A549 (cell line): ENCODE results near the gene SLC11A2. TPM values are rescaled to one million over a fixed set of nuclear protein-coding genes. Genes with fewer than 3 reads are reported as not detected.

Experiments
- ATAC-seq, 2 experiments: fragments of 200-7000 bp in 1 of 2; fragments of >200 bp in 1 of 2; cut with Nextera tagmentation in 1 of 2; cut with Tn5 transposase in 1 of 2; 3 replicates each; pipeline versions ENCODE4 v1.8.0 to v1.9.1; 2018 to 2020; ENCODE audit warnings: mild to moderate bottlenecking in 1 of 2, moderate library complexity in 1 of 2
- CTCF ChIA-PET: fragments of 300-600 bp; sonication (Branson Sonifier 250); formaldehyde crosslinking; extraction: SDS; loops from one replicate; lab custom pipeline; 2021; ENCODE audit warnings: antibody characterized with exemption, inconsistent platforms; lab: Yijun Ruan, JAX
- POLR2A ChIA-PET: fragments of 350-600 bp; formaldehyde crosslinking; extraction: SDS; loops from one replicate; lab custom pipeline; 2021; ENCODE audit warnings: antibody characterized with exemption, inconsistent platforms; lab: Yijun Ruan, JAX
- DNase-seq, 2 experiments: peaks; one replicate each; pipeline versions ENCODE4 v3.0.0 to v3.0.0-alpha.2; 2011 to 2016; ENCODE audit warnings: low read depth in 1 of 2, low spot score in 1 of 2
- FAIRE-seq: peaks from 2 replicates; lab custom pipeline; 2011; peaks lifted over from hg19 to GRCh38; lab: Jason Lieb, UNC
- H3K27ac ChIP-seq, 2 experiments: fragments of >200 bp; sonication (Bioruptor Twin); formaldehyde crosslinking; 3 replicates each; pipeline ENCODE4 v1.5.1; 2016 to 2017
- H3K4me1 ChIP-seq: fragments of >200 bp; sonication (Bioruptor Twin); formaldehyde crosslinking; 3 replicates; pipeline ENCODE4 v1.6.1; 2016
- H3K4me2 ChIP-seq: fragments of >200 bp; sonication (Bioruptor Twin); formaldehyde crosslinking; 3 replicates; pipeline ENCODE4 v1.6.1; 2016
- H3K4me3 ChIP-seq: fragments of >200 bp; sonication (Bioruptor Twin); formaldehyde crosslinking; 3 replicates; pipeline ENCODE4 v1.5.1; 2016
- H3K9me3 ChIP-seq: fragments of >200 bp; sonication (Bioruptor Twin); formaldehyde crosslinking; 3 replicates; pipeline ENCODE4 v1.6.1; 2016
- BCL3 ChIP-seq: fragments of >200 bp; sonication (Bioruptor Twin); formaldehyde crosslinking; IDR thresholded peaks from 3 replicates; pipeline ENCODE4 v1.6.1; 2016
- CBX2 ChIP-seq: fragments of 200-600 bp; sonication (generic); IDR thresholded peaks from 2 replicates; pipeline ENCODE4 v1.6.1; 2016; ENCODE audit warnings: low read depth, mild to moderate bottlenecking, borderline replicate concordance
- CBX8 ChIP-seq: fragments of 200-600 bp; sonication (generic); IDR thresholded peaks from 2 replicates; pipeline ENCODE4 v1.6.1; 2016
- ELK1 ChIP-seq: fragments of 150-350 bp; IDR thresholded peaks from 2 replicates; pipeline ENCODE4 v1.6.1; 2014; ENCODE audit warnings: low read depth, mild to moderate bottlenecking, low read length
- FOSB ChIP-seq: fragments of 250-450 bp; sonication (Bioruptor Pico); IDR thresholded peaks from 2 replicates; pipeline ENCODE4 v1.5.0; 2020; ENCODE audit warnings: mild to moderate bottlenecking, moderate library complexity
- FOSL2 ChIP-seq, 2 experiments: fragments of 450-650 bp in 1 of 2; fragments of >200 bp in 1 of 2; sonication (Bioruptor Twin) in 1 of 2; formaldehyde crosslinking; IDR thresholded peaks; 2 replicates each; pipeline versions ENCODE4 v1.5.0 to v1.6.1; 2016 to 2020; ENCODE audit warnings: mild to moderate bottlenecking in 1 of 2, moderate library complexity in 1 of 2
- HDAC2 ChIP-seq: fragments of 200-600 bp; sonication (generic); IDR thresholded peaks from 2 replicates; pipeline ENCODE4 v1.6.1; 2016
- HES2 ChIP-seq: fragments of >200 bp; sonication (Bioruptor Twin); formaldehyde crosslinking; IDR thresholded peaks from 2 replicates; pipeline ENCODE4 v1.6.1; 2016
- HMGXB4 ChIP-seq: fragments of 250-450 bp; sonication (Bioruptor Pico); IDR thresholded peaks from 2 replicates; pipeline ENCODE4 v1.5.0; 2021; ENCODE audit warnings: mild to moderate bottlenecking, moderate library complexity, borderline replicate concordance
- JUNB ChIP-seq: fragments of >200 bp; sonication (Bioruptor Twin); formaldehyde crosslinking; IDR thresholded peaks from 2 replicates; pipeline ENCODE4 v1.6.1; 2016
- KDM1A ChIP-seq: fragments of 200-600 bp; sonication (generic); IDR thresholded peaks from 2 replicates; pipeline ENCODE4 v1.6.1; 2016; ENCODE audit warnings: low read depth, mild to moderate bottlenecking
- NPAS2 ChIP-seq: fragments of 250-450 bp; sonication (Bioruptor Pico); IDR thresholded peaks from 2 replicates; pipeline ENCODE4 v1.8.0; 2022; ENCODE audit warnings: mild to moderate bottlenecking, moderate library complexity, borderline replicate concordance
- POLR2A ChIP-seq: IDR thresholded peaks from 2 replicates; pipeline ENCODE4 v1.6.1; 2012; ENCODE audit warnings: mild to moderate bottlenecking, low read length
- POLR2AphosphoS2 ChIP-seq: conservative IDR thresholded peaks from 2 replicates; pipeline ENCODE4 v1.6.1; 2012; ENCODE audit warnings: low read length, improper control_type of control experiment, inconsistent platforms
- RCOR1 ChIP-seq: fragments of 150-350 bp; IDR thresholded peaks from 2 replicates; pipeline ENCODE4 v1.6.1; 2014; ENCODE audit warnings: antibody characterized with exemption, low read length, low read depth
- RFX5 ChIP-seq: fragments of 450-650 bp; IDR thresholded peaks from 2 replicates; pipeline ENCODE4 v1.7.1; 2014; ENCODE audit warnings: antibody characterized with exemption, mild to moderate bottlenecking, moderate library complexity
- RNF2 ChIP-seq: fragments of 200-600 bp; sonication (generic); IDR thresholded peaks from 2 replicates; pipeline ENCODE4 v1.6.1; 2016; ENCODE audit warnings: low read depth, mild to moderate bottlenecking, antibody characterized with exemption, moderate library complexity, borderline replicate concordance
- SMC3 ChIP-seq: fragments of >200 bp; sonication (Bioruptor Twin); formaldehyde crosslinking; IDR thresholded peaks from 3 replicates; pipeline ENCODE4 v1.6.1; 2018; ENCODE audit warnings: inconsistent platforms
- USF2 ChIP-seq: fragments of 450-650 bp; IDR thresholded peaks from 2 replicates; pipeline ENCODE4 v1.6.1; 2014; ENCODE audit warnings: antibody characterized with exemption
- ZC3H11A ChIP-seq: fragments of 450-650 bp; IDR thresholded peaks from 2 replicates; pipeline ENCODE4 v1.6.1; 2014; ENCODE audit warnings: antibody characterized with exemption, mild to moderate bottlenecking
- ZNF302 ChIP-seq: fragments of 250-450 bp; sonication (Bioruptor Pico); IDR thresholded peaks from 2 replicates; pipeline ENCODE4 v1.9.0; 2021; ENCODE audit warnings: inconsistent platforms, mild to moderate bottlenecking, moderate library complexity
- WGBS: methylation state at CpG from one replicate; pipeline ENCODE4 v1.1.6; 2017; ENCODE audit errors: missing lambda C conversion rate; 5-methylcytosine and 5-hydroxymethylcytosine counted together
- polyA plus RNA-seq, 4 experiments: library from polyadenylated mRNA; depleted of rRNA in 3 of 4; stranded (reverse); fragments of >200 nt; fragmentation: RNase III in 1 of 4; extraction: RNeasy Plus Mini Kit Qiagen cat#74134 plus additional on column Dnase treatment in 1 of 4; gene quantifications; 2 replicates in 3 of 4; 3 replicates in 1 of 4; pipeline ENCODE4 v1.2.3, GENCODE V29; 2011 to 2017
- TF ChIP-seq, protein P1 (sequence below): IDR thresholded peaks from 2 replicates; pipeline ENCODE4 v1.6.1; 2012
- TF ChIP-seq, protein P2 (sequence below): fragments of 200-600 bp; sonication (generic); IDR thresholded peaks from 2 replicates; pipeline ENCODE4 v1.6.1; 2016; ENCODE audit warnings: antibody characterized with exemption, mild to moderate bottlenecking, moderate library complexity

Gene SLC11A2
- polyA plus RNA-seq, 2 of the 4 experiments (the other 2 are of a cell fraction), result 30.8 to 80.7 TPM

DNA sequence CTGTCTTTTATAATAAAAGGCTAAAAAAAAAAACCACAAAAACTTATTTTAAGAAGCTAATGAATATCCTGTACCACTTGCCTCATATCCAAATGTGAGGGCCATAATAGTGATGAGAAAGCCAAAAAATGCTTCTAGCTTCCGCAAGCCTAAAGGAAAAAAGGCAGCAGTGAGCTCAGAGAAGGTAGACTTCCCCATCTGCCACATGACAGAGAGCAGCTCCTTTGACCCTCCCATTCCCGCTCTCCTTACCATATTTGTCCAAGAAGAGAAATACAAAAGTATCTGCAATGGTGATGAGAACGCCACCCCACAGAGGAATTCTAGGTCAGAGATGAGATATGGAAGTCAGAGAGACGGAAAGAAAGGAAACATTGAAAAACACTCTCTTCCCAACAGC, 27.1 kb downstream of the SLC11A2 start (continued):
- TF ChIP-seq HES2 (no peak), JUNB (no peak), SMC3 (no peak)

DNA sequence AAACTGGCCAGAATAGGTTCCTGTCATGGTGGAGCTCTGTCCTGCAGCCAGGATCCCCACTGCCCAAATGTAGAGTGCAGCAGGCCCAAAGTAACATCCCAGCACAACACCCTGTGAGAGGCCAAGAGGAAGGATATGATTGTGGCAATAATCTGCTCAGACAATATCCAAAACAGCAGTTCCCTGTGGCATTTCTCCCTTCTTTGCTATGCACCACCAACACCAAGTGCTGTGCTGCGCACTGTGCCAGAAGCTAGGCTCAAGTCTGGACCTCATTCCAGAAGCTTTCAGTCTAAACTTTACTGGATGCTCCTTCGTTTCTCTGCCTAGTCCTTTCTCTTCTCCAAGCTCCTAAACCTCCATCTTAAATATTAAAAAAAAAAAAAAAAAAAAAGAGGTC, 33.4 kb downstream of the SLC11A2 start:
- CTCF ChIA-PET, result interaction anchor here (0.6 to 1.0 kb wide), 2 partner anchors 50 to 145 kb away, joined by 3 to 4 read pairs; no protein-coding TSS in a partner anchor

DNA sequence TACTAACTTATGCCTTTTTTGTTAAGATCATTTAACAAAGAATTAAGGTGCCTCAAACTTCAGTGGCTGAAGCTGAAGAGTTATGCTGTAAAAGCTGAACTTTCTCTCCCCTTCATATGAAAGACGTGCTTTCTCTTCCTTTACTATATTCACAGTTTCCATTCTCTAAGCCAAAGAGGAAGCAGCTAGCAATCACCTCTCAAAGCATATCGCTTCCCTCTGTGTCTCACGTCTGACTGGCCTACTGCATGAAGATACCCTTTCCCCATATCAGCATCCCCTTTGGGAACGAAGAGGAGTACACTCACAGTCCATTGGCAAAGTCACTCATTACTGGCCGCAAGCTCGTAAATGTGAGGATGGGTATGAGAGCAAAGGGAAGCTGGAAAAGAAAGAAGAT, 34.9 kb downstream of the SLC11A2 start:
- WGBS, result 94% methylated on average over 6 of the region's 6 CpGs
- ATAC-seq (no peak), DNase-seq (no peak), FAIRE-seq (no peak)
- Histone ChIP-seq H3K4me3 (no peak overlapping the region), H3K27ac (no peak overlapping the region), H3K9me3 (no peaks in the 10 kb centered on the region), H3K4me2 (no peak overlapping the region), H3K4me1 (no peaks in the 10 kb centered on the region)
- ChIA-PET CTCF (interaction anchor here (1.3 kb wide), 1 partner anchor 12 kb away, joined by 5 read pairs; no protein-coding TSS in a partner anchor), POLR2A (no interaction called here)
- TF ChIP-seq FOSB (CRISPR knock-in tag) (no peak), RNF2 (no peak), NPAS2 (CRISPR knock-in tag) (no peak), POLR2A (no peak), POLR2AphosphoS2 (no peak), CBX8 (no peak), ELK1 (no peak), RFX5 (no peak), FOSL2 (IDR thresholded peaks at IDR 0.05) (no peak), FOSL2 (CRISPR knock-in tag; IDR thresholded peaks at IDR 0.05) (no peak)
- TF ChIP-seq, protein P1, sequence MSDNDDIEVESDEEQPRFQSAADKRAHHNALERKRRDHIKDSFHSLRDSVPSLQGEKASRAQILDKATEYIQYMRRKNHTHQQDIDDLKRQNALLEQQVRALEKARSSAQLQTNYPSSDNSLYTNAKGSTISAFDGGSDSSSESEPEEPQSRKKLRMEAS, result no peak
- TF ChIP-seq, protein P2, sequence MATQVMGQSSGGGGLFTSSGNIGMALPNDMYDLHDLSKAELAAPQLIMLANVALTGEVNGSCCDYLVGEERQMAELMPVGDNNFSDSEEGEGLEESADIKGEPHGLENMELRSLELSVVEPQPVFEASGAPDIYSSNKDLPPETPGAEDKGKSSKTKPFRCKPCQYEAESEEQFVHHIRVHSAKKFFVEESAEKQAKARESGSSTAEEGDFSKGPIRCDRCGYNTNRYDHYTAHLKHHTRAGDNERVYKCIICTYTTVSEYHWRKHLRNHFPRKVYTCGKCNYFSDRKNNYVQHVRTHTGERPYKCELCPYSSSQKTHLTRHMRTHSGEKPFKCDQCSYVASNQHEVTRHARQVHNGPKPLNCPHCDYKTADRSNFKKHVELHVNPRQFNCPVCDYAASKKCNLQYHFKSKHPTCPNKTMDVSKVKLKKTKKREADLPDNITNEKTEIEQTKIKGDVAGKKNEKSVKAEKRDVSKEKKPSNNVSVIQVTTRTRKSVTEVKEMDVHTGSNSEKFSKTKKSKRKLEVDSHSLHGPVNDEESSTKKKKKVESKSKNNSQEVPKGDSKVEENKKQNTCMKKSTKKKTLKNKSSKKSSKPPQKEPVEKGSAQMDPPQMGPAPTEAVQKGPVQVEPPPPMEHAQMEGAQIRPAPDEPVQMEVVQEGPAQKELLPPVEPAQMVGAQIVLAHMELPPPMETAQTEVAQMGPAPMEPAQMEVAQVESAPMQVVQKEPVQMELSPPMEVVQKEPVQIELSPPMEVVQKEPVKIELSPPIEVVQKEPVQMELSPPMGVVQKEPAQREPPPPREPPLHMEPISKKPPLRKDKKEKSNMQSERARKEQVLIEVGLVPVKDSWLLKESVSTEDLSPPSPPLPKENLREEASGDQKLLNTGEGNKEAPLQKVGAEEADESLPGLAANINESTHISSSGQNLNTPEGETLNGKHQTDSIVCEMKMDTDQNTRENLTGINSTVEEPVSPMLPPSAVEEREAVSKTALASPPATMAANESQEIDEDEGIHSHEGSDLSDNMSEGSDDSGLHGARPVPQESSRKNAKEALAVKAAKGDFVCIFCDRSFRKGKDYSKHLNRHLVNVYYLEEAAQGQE, result no peak

More for the DNA sequence above, 33.4 kb downstream of the SLC11A2 start:
- Histone ChIP-seq H3K4me1 (no peaks in the 10 kb centered on the region), H3K27ac (no peak overlapping the region), H3K4me3 (no peak overlapping the region), H3K4me2 (no peak overlapping the region), H3K9me3 (no peaks in the 10 kb centered on the region)
- ATAC-seq (no peak), DNase-seq (no peak), FAIRE-seq (no peak)
- POLR2A ChIA-PET, result interaction anchor here (0.6 kb wide), 1 partner anchor 168 kb away, joined by 5 read pairs; no protein-coding TSS in a partner anchor
- TF ChIP-seq HDAC2, result no peak
- no peak for TF ChIP-seq USF2
- TF ChIP-seq CBX2, result no peak
- TF ChIP-seq KDM1A, result no peak
- no peak for TF ChIP-seq RCOR1
- no peak for TF ChIP-seq HES2
- TF ChIP-seq HMGXB4 (CRISPR knock-in tag), result no peak
- TF ChIP-seq BCL3, result no peak
- no peak for TF ChIP-seq ZC3H11A
- no peak for TF ChIP-seq CBX8
- no peak for TF ChIP-seq ZNF302 (CRISPR knock-in tag)
- WGBS, result 44% methylated on average over 2 of the region's 2 CpGs
